GM12874 (cell line): Measurements from ENCODE around the gene IL27RA.
A peak's percentile ranks its signal among the peaks of the same experiment; 100 is the strongest.

ENCODE experiments used
- CTCF ChIP-seq: IDR thresholded peaks from 2 replicates; pipeline ENCODE4 v1.5.1; 2011; ENCODE audit warnings: low read depth, mild to moderate bottlenecking, control low read depth, low read length, moderate library complexity; ENCODE audit not compliant: insufficient read depth

Gene IL27RA

GRCh38 chr19:14086098-14086497 lies 54.5 kb downstream of the IL27RA start:
- no peak for TF ChIP-seq CTCF

GRCh38 chr19:14088634-14089411 lies 57.3 kb downstream of the IL27RA start:
- no peak for TF ChIP-seq CTCF

GRCh38 chr19:14089412-14089661 lies 57.8 kb downstream of the IL27RA start:
- TF ChIP-seq CTCF: 0 out of 2 replicates have a peak, but pooled peaks have one; percentile 8

- no peak for TF ChIP-seq CTCF
These were observed 58.3 kb downstream of the IL27RA start for GRCh38 chr19:14089662-14090508.

GRCh38 chr19:14090509-14091080 lies 59.0 kb downstream of the IL27RA start, which contains the start of gene SAMD1:
SAMD1 (minus strand) TSS chr19:14090751.
- TF ChIP-seq CTCF: no peak

GRCh38 chr19:14091081-14091812 lies 59.7 kb downstream of the IL27RA start:
- TF ChIP-seq CTCF: peak; percentile 36; the same call in 1 of the 2 replicates
